Duodenal mucosa (tissue), 2 donors: ENCODE results near the gene P4HTM.

Experiments used
- H3K27ac ChIP-seq: one replicate; pipeline ENCODE4 v1.7.0; 2013; ENCODE audit warnings: low read depth, low read length
- H3K27me3 ChIP-seq, 2 donors: one replicate each; pipeline ENCODE4 v1.7.0; 2013; ENCODE audit warnings: low read length in 2 of 2, control low read depth in 1 of 2; ENCODE audit not compliant: insufficient read depth in 2 of 2, control insufficient read depth in 1 of 2
- H3K36me3 ChIP-seq, 2 donors: one replicate each; pipeline ENCODE4 v1.7.0; 2013; ENCODE audit warnings: low read length in 2 of 2, control low read depth in 1 of 2; ENCODE audit not compliant: insufficient read depth in 2 of 2, control insufficient read depth in 1 of 2
- H3K4me1 ChIP-seq, 2 donors: one replicate each; pipeline ENCODE4 v1.7.0; 2013; ENCODE audit warnings: low read length in 2 of 2, control low read depth in 1 of 2; ENCODE audit not compliant: insufficient read depth in 2 of 2, control insufficient read depth in 1 of 2
- H3K4me3 ChIP-seq, 2 donors: one replicate each; pipeline ENCODE4 v1.7.0; 2013; ENCODE audit warnings: low read length in 2 of 2, low read depth in 1 of 2
- H3K9ac ChIP-seq, 2 donors: one replicate each; pipeline ENCODE4 v1.7.0; 2013; ENCODE audit warnings: low read length in 2 of 2, low read depth in 1 of 2
- H3K9me3 ChIP-seq, 2 donors: one replicate each; pipeline ENCODE4 v1.7.0; 2013; ENCODE audit warnings: low read length in 2 of 2, control low read depth in 1 of 2; ENCODE audit not compliant: control insufficient read depth in 1 of 2

The P4HTM gene

GRCh38 chr3:48997102-48997635 is 7.1 kb downstream of the P4HTM start:
- no peak overlapping the region for H3K4me3 ChIP-seq
- no peaks in the 10 kb centered on the region for H3K9me3 ChIP-seq
- no peaks in the 10 kb centered on the region for H3K27me3 ChIP-seq
- H3K9ac ChIP-seq: no peak overlapping the region
- peaks cover 8 to 23% of the 10 kb centered on the region in 2 donors for H3K36me3 ChIP-seq
- no peaks in the 10 kb centered on the region for H3K4me1 ChIP-seq
- no peak overlapping the region for H3K27ac ChIP-seq

GRCh38 chr3:48997714-48998637 is 7.9 kb downstream of the P4HTM start:
- Histone ChIP-seq H3K27me3 (no peaks in the 10 kb centered on the region), H3K36me3 (peaks cover 8 to 27% of the 10 kb centered on the region in 2 donors), H3K27ac (no peak overlapping the region)

GRCh38 chr3:48999085-48999858 is 9.2 kb downstream of the P4HTM start:
- Histone ChIP-seq H3K27me3 (no peaks in the 10 kb centered on the region), H3K9me3 (no peaks in the 10 kb centered on the region), H3K36me3 (peaks cover 8 to 22% of the 10 kb centered on the region in 2 donors), H3K9ac (no peak overlapping the region), H3K4me3 (no peak overlapping the region), H3K27ac (no peak overlapping the region), H3K4me1 (no peaks in the 10 kb centered on the region)

More at GRCh38 chr3:48997714-48998637, 7.9 kb downstream of the P4HTM start:
- Histone ChIP-seq H3K9ac (no peak overlapping the region), H3K4me3 (no peak overlapping the region), H3K4me1 (no peaks in the 10 kb centered on the region), H3K9me3 (no peaks in the 10 kb centered on the region)

- Histone ChIP-seq H3K27ac (no peak overlapping the region), H3K9me3 (no peaks in the 10 kb centered on the region), H3K4me1 (peaks cover 2 to 6% of the 10 kb centered on the region in 2 donors), H3K9ac (no peak overlapping the region), H3K36me3 (peaks cover 8 to 17% of the 10 kb centered on the region in 2 donors), H3K27me3 (no peaks in the 10 kb centered on the region), H3K4me3 (no peak overlapping the region)
These were observed 11.1 kb downstream of the P4HTM start for GRCh38 chr3:49001155-49001554.

GRCh38 chr3:49004352-49005302 is 14.6 kb downstream of the P4HTM start:
- no peaks in the 10 kb centered on the region for H3K9me3 ChIP-seq
- H3K27ac ChIP-seq: no peak overlapping the region
- H3K4me1 ChIP-seq: peaks cover 15 to 19% of the 10 kb centered on the region in 2 donors
- no peaks in the 10 kb centered on the region for H3K27me3 ChIP-seq
- H3K9ac ChIP-seq: no peak overlapping the region
- no peak overlapping the region for H3K4me3 ChIP-seq
- peaks cover 0 to 8% of the 10 kb centered on the region in 2 donors for H3K36me3 ChIP-seq

GRCh38 chr3:49005303-49005680 is 15.3 kb downstream of the P4HTM start:
- Histone ChIP-seq H3K9ac (no peak overlapping the region), H3K9me3 (no peaks in the 10 kb centered on the region), H3K27ac (no peak overlapping the region), H3K4me3 (no peak overlapping the region), H3K27me3 (no peaks in the 10 kb centered on the region), H3K4me1 (peaks cover 15 to 19% of the 10 kb centered on the region in 2 donors), H3K36me3 (peaks cover 0 to 8% of the 10 kb centered on the region in 2 donors)

- peak overlapping the region; percentile 90 to 94 for H3K4me3 ChIP-seq
- peak overlapping the region; percentile 98 for H3K27ac ChIP-seq
- H3K9ac ChIP-seq: peak overlapping the region; percentile 98 to 99
- H3K4me1 ChIP-seq: peaks cover 15 to 19% of the 10 kb centered on the region in 2 donors
- no peaks in the 10 kb centered on the region for H3K9me3 ChIP-seq
- H3K27me3 ChIP-seq: no peaks in the 10 kb centered on the region
- H3K36me3 ChIP-seq: peaks cover 0 to 8% of the 10 kb centered on the region in 2 donors
These were observed 16.0 kb downstream of the P4HTM start for GRCh38 chr3:49005998-49006397.

GRCh38 chr3:49006408-49007067 is 16.5 kb downstream of the P4HTM start:
- peaks cover 0 to 13% of the 10 kb centered on the region in 2 donors for H3K36me3 ChIP-seq
- H3K9me3 ChIP-seq: no peaks in the 10 kb centered on the region
- no peaks in the 10 kb centered on the region for H3K27me3 ChIP-seq
- peaks cover 15 to 19% of the 10 kb centered on the region in 2 donors for H3K4me1 ChIP-seq
- H3K9ac ChIP-seq: peak overlapping the region; percentile 98 to 99
- peak overlapping the region; percentile 98 for H3K27ac ChIP-seq
- peak overlapping the region; percentile 90 to 94 for H3K4me3 ChIP-seq
